HG03521 (cell line): ENCODE data around the gene CCDC157.

ENCODE experiments used
- ATAC-seq: cut with Tn5 transposase; IDR thresholded peaks from one replicate; pipeline ENCODE4 v1.9.1; 2021; ENCODE audit warnings: mild to moderate bottlenecking, moderate library complexity; ENCODE audit not compliant: unreplicated experiment

Gene CCDC157

GRCh38 chr22:30411780-30412179, 55.0 kb downstream of the CCDC157 start:
- ATAC-seq: no peak

GRCh38 chr22:30413001-30413400, 56.2 kb downstream of the CCDC157 start:
- ATAC-seq: no peak

GRCh38 chr22:30413745-30414524, 57.1 kb downstream of the CCDC157 start:
- no peak for ATAC-seq

- no peak for ATAC-seq
Measured at GRCh38 chr22:30414525-30415047, 57.8 kb downstream of the CCDC157 start.

- no peak for ATAC-seq
Measured at GRCh38 chr22:30416403-30416802, 59.6 kb downstream of the CCDC157 start.

- ATAC-seq: no peak
Measured at GRCh38 chr22:30416837-30417236, 60.0 kb downstream of the CCDC157 start.

GRCh38 chr22:30420347-30421125, 63.7 kb downstream of the CCDC157 start:
- no peak for ATAC-seq

- no peak for ATAC-seq
Measured at GRCh38 chr22:30421695-30422480, 65.1 kb downstream of the CCDC157 start.

GRCh38 chr22:30422481-30423300, 65.9 kb downstream of the CCDC157 start:
- no peak for ATAC-seq

- no peak for ATAC-seq
Measured at GRCh38 chr22:30423301-30423958, 66.6 kb downstream of the CCDC157 start.

GRCh38 chr22:30423959-30424533, 67.2 kb downstream of the CCDC157 start:
- peak; percentile 90 for ATAC-seq

- no peak for ATAC-seq
Measured at GRCh38 chr22:30424534-30425326, 67.9 kb downstream of the CCDC157 start.

GRCh38 chr22:30425327-30425615, 68.5 kb downstream of the CCDC157 start:
- no peak for ATAC-seq

GRCh38 chr22:30425616-30426387, 69.0 kb downstream of the CCDC157 start, which contains the start of gene MTFP1:
TSS of gene MTFP1 (plus strand) at chr22:30425768. CDS start at chr22:30425880, 112 bp downstream.
- no peak for ATAC-seq
